T follicular helper cell (primary cell): Measurements from ENCODE around the gene NYAP2.

Experiments used
- DNase-seq: peaks from one replicate; pipeline ENCODE4 v3.0.0-alpha.2; 2020; ENCODE audit warnings: low read depth

Gene NYAP2

GRCh38 chr2:225620227-225620626, 220.7 kb downstream of the NYAP2 start:
- DNase-seq = no peak

- no peak for DNase-seq
These were observed 231.5 kb downstream of the NYAP2 start for GRCh38 chr2:225630824-225631533.

- no peak for DNase-seq
These were observed 232.8 kb downstream of the NYAP2 start for GRCh38 chr2:225632351-225632750.

- no peak for DNase-seq
These were observed 237.0 kb downstream of the NYAP2 start for GRCh38 chr2:225636558-225636957.

GRCh38 chr2:225637259-225637658, 237.7 kb downstream of the NYAP2 start:
- no peak for DNase-seq

- DNase-seq = no peak
These were observed 241.0 kb downstream of the NYAP2 start for GRCh38 chr2:225640550-225640949.

GRCh38 chr2:225649274-225649673, 249.8 kb downstream of the NYAP2 start:
- DNase-seq = no peak

- no peak for DNase-seq
These were observed 250.5 kb downstream of the NYAP2 start for GRCh38 chr2:225650041-225650440.

- peak; percentile 66 for DNase-seq
These were observed 261.0 kb downstream of the NYAP2 start for GRCh38 chr2:225660262-225661131.

GRCh38 chr2:225662101-225662500, 262.6 kb downstream of the NYAP2 start:
- DNase-seq = no peak

- no peak for DNase-seq
These were observed 267.9 kb downstream of the NYAP2 start for GRCh38 chr2:225667445-225667844.

- no peak for DNase-seq
These were observed 269.2 kb downstream of the NYAP2 start for GRCh38 chr2:225668606-225669266.

GRCh38 chr2:225670111-225670974, 270.8 kb downstream of the NYAP2 start:
- no peak for DNase-seq

GRCh38 chr2:225678792-225679191, 279.3 kb downstream of the NYAP2 start:
- no peak for DNase-seq

GRCh38 chr2:225683258-225683657, 283.7 kb downstream of the NYAP2 start:
- DNase-seq = no peak

- DNase-seq = no peak
These were observed 290.6 kb downstream of the NYAP2 start for GRCh38 chr2:225690153-225690552.

- DNase-seq = no peak
These were observed 292.2 kb downstream of the NYAP2 start for GRCh38 chr2:225691711-225692110.

GRCh38 chr2:225693259-225693658, 293.7 kb downstream of the NYAP2 start:
- DNase-seq = no peak

GRCh38 chr2:225694664-225695063, 295.2 kb downstream of the NYAP2 start:
- no peak for DNase-seq

- DNase-seq = no peak
These were observed 298.4 kb downstream of the NYAP2 start for GRCh38 chr2:225697936-225698335.
